ENCODE results near the gene ATP5PD.

Gene ATP5PD

DNA sequence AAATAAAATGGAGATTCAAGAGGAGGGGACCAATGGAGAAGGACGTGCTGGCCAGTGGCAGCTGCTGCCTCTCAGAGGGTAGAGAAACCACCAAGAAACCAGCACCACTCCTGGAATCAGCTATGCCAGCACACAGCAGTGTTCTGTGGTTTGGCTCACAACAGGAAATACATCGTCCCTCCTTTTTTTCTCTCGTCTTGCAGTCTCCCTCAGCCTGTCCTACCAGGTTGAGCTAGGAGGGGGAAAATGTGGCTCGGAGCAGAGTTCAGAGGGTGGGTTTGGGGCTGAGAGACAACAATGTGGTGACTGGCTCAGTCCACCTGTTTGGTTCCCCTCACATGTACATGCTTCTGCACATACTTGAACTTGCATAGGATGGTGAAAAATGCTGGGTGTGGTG is 21.1 kb upstream of the ATP5PD start:
- no peaks in the 10 kb centered on the region for H3K9me3 ChIP-seq (ENCODE audit: control insufficient read depth, insufficient read depth, low read depth, low read length)
- H3K4me1 ChIP-seq (ENCODE audit: control insufficient read depth, insufficient read depth, low read length), result no peaks in the 10 kb centered on the region
- H3K27ac ChIP-seq (ENCODE audit: extremely low read depth, low read depth, low read length), result no peak overlapping the region
- H3K4me3 ChIP-seq (ENCODE audit: low read depth, low read length), result no peak overlapping the region
- POLR2A ChIA-PET, result no interaction called here
- TF ChIP-seq SCRT2 (tag by site-specific recombination; IDR thresholded peaks at IDR 0.05) (0 out of 2 replicates have a peak, but pooled peaks have one; percentile 28), ZNF292 (tag by site-specific recombination; IDR thresholded peaks at IDR 0.05; ENCODE audit: borderline replicate concordance, low read depth) (no peak), ZNF174 (tag by site-specific recombination; IDR thresholded peaks at IDR 0.05) (no peak)
- TF ChIP-seq, protein P1, sequence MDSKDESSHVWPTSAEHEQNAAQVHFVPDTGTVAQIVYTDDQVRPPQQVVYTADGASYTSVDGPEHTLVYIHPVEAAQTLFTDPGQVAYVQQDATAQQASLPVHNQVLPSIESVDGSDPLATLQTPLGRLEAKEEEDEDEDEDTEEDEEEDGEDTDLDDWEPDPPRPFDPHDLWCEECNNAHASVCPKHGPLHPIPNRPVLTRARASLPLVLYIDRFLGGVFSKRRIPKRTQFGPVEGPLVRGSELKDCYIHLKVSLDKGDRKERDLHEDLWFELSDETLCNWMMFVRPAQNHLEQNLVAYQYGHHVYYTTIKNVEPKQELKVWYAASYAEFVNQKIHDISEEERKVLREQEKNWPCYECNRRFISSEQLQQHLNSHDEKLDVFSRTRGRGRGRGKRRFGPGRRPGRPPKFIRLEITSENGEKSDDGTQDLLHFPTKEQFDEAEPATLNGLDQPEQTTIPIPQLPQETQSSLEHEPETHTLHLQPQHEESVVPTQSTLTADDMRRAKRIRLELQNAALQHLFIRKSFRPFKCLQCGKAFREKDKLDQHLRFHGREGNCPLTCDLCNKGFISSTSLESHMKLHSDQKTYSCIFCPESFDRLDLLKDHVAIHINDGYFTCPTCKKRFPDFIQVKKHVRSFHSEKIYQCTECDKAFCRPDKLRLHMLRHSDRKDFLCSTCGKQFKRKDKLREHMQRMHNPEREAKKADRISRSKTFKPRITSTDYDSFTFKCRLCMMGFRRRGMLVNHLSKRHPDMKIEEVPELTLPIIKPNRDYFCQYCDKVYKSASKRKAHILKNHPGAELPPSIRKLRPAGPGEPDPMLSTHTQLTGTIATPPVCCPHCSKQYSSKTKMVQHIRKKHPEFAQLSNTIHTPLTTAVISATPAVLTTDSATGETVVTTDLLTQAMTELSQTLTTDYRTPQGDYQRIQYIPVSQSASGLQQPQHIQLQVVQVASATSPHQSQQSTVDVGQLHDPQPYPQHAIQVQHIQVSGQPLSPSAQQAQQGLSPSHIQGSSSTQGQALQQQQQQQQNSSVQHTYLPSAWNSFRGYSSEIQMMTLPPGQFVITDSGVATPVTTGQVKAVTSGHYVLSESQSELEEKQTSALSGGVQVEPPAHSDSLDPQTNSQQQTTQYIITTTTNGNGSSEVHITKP (tag by site-specific recombination; IDR thresholded peaks at IDR 0.05), result peak; percentile 65; the same call in 1 of the 2 replicates
- TF ChIP-seq, protein P2, sequence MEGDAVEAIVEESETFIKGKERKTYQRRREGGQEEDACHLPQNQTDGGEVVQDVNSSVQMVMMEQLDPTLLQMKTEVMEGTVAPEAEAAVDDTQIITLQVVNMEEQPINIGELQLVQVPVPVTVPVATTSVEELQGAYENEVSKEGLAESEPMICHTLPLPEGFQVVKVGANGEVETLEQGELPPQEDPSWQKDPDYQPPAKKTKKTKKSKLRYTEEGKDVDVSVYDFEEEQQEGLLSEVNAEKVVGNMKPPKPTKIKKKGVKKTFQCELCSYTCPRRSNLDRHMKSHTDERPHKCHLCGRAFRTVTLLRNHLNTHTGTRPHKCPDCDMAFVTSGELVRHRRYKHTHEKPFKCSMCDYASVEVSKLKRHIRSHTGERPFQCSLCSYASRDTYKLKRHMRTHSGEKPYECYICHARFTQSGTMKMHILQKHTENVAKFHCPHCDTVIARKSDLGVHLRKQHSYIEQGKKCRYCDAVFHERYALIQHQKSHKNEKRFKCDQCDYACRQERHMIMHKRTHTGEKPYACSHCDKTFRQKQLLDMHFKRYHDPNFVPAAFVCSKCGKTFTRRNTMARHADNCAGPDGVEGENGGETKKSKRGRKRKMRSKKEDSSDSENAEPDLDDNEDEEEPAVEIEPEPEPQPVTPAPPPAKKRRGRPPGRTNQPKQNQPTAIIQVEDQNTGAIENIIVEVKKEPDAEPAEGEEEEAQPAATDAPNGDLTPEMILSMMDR (tag by site-specific recombination; IDR thresholded peaks at IDR 0.05), result no peak
- CTCF ChIA-PET, result interaction anchor here (0.6 to 15.6 kb wide), 6 partner anchors 38 to 145 kb away, joined by 3 to 117 read pairs (median 6); partner anchors contain the start of genes ARMC7 and NT5C
- peaks cover 2 to 26% of the 10 kb centered on the region in 2 experiments; a peak in 2 of 3 replicates for H3K36me3 ChIP-seq (ENCODE audit: control insufficient read depth in 2 of 2, insufficient read depth in 1 of 2, low read length in 2 of 2)

DNA sequence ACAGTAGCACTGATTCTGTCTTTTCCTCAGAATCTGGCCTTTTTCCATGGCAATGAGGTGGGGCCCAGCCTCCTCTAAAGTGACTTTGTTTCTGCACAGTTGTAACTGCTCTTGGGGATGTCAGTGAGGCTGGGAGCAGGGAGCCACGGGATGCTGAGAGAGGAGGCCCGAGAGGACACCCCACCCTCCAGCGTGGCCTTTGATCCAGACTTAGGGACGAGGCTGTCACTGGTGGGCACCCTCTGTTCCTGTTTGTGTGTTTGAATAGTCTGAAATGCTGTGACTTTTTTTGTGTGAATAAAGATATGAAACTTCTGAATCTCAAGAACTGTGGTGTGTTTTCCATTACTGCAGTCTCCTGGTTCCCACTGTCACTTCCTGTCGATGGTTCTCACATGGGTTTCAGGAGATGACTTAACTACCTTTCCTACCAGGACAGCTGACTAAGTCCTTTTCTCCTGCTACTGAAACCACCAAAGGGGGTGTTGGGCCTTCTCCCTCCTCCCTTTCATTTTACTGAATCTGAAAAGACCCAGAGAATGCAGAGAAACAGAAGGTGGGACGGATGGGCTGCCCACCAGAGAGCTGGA is 18.9 kb upstream of the ATP5PD start:
- TF ChIP-seq ZNF24 (tag by site-specific recombination; IDR thresholded peaks at IDR 0.05) (no peak), ZSCAN23 (tag by site-specific recombination; IDR thresholded peaks at IDR 0.05) (no peak), ZNF239 (tag by site-specific recombination; IDR thresholded peaks at IDR 0.05) (no peak)
- POLR2A ChIA-PET, result no interaction called here

DNA sequence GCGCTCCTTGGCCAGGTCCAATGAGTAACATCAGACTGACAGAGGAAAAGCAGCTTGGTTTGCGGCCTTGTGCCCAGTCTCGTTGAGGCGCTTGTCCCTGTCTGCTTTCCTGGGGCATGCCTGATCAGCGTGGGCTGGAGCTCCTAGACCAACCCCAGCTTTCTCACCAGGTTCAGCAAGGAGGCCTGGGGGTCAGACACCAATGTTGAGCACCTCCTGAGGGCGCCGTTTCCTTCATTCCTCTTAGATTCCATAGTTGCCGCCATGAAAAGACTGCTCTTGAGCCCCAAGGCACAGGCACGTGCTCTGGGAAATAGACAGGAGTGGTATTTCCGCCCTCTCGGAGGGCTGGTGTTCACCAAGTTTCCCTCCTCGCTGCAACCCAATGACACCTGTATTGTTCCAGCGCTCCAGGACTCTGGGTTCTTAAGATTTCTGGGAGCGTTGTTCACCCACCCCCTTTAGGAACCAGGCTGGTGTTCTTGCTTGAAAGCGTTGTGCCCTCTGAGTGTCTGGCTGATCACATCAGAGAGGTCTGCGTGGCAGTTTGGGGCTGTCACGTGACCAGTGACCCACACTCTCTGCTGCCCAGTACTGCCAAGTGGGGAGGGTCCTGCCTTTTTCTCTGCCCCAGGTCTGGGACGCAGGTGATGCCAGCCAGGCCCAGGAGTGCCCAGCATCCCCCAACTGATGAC is 18.2 kb upstream of the ATP5PD start:
- Histone ChIP-seq H3K4me1 (ENCODE audit: control insufficient read depth, insufficient read depth, low read length) (no peaks in the 10 kb centered on the region), H3K36me3 (ENCODE audit: control insufficient read depth in 2 of 2, insufficient read depth in 1 of 2, low read length in 2 of 2) (peaks cover 18 to 54% of the 10 kb centered on the region in 2 experiments), H3K27ac (ENCODE audit: extremely low read depth, low read depth, low read length) (no peak overlapping the region), H3K9me3 (ENCODE audit: control insufficient read depth, insufficient read depth, low read depth, low read length) (no peaks in the 10 kb centered on the region), H3K4me3 (ENCODE audit: low read depth, low read length) (no peak overlapping the region)
- ChIA-PET POLR2A (interaction anchor here (1.0 kb wide), 1 partner anchor 45 kb away, joined by 3 read pairs; the partner anchor contains the start of gene ARMC7), CTCF (interaction anchor here (0.7 to 15.6 kb wide), 6 partner anchors 9 to 1648 kb away, joined by 3 to 117 read pairs (median 4); partner anchors contain the start of gene ARMC7)
- TF ChIP-seq, protein P3, sequence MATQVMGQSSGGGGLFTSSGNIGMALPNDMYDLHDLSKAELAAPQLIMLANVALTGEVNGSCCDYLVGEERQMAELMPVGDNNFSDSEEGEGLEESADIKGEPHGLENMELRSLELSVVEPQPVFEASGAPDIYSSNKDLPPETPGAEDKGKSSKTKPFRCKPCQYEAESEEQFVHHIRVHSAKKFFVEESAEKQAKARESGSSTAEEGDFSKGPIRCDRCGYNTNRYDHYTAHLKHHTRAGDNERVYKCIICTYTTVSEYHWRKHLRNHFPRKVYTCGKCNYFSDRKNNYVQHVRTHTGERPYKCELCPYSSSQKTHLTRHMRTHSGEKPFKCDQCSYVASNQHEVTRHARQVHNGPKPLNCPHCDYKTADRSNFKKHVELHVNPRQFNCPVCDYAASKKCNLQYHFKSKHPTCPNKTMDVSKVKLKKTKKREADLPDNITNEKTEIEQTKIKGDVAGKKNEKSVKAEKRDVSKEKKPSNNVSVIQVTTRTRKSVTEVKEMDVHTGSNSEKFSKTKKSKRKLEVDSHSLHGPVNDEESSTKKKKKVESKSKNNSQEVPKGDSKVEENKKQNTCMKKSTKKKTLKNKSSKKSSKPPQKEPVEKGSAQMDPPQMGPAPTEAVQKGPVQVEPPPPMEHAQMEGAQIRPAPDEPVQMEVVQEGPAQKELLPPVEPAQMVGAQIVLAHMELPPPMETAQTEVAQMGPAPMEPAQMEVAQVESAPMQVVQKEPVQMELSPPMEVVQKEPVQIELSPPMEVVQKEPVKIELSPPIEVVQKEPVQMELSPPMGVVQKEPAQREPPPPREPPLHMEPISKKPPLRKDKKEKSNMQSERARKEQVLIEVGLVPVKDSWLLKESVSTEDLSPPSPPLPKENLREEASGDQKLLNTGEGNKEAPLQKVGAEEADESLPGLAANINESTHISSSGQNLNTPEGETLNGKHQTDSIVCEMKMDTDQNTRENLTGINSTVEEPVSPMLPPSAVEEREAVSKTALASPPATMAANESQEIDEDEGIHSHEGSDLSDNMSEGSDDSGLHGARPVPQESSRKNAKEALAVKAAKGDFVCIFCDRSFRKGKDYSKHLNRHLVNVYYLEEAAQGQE (tag by site-specific recombination; IDR thresholded peaks at IDR 0.05), result no peak
- TF ChIP-seq ZNF266 (tag by site-specific recombination; IDR thresholded peaks at IDR 0.05; ENCODE audit: low read depth), result no peak

More for the DNA sequence above, 18.9 kb upstream of the ATP5PD start:
- no peaks in the 10 kb centered on the region for H3K9me3 ChIP-seq (ENCODE audit: control insufficient read depth, insufficient read depth, low read depth, low read length)
- H3K4me3 ChIP-seq (ENCODE audit: low read depth, low read length), result no peak overlapping the region
- H3K4me1 ChIP-seq (ENCODE audit: control insufficient read depth, insufficient read depth, low read length), result no peaks in the 10 kb centered on the region
- H3K36me3 ChIP-seq (ENCODE audit: control insufficient read depth in 2 of 2, insufficient read depth in 1 of 2, low read length in 2 of 2), result peaks cover 18 to 48% of the 10 kb centered on the region in 2 experiments
- H3K27ac ChIP-seq (ENCODE audit: extremely low read depth, low read depth, low read length), result no peak overlapping the region
- CTCF ChIA-PET, result interaction anchor here (0.7 to 15.6 kb wide), 4 partner anchors 11 to 104 kb away, joined by 3 to 117 read pairs (median 3); partner anchors contain the start of gene ARMC7
